Measurements from ENCODE around the gene CPNE4.
"Not testable (repeated sequence)": the region's sequence is repeated elsewhere in the genome, so short reads cannot be mapped to it uniquely, and the experiment has no call there.

The CPNE4 gene

GRCh38 chr3:132034486-132035464 is at the start of gene CPNE4:
TSS of gene CPNE4 (minus strand) at chr3:132035014.
- no peak for DNase-seq (ENCODE audit: low read depth)

DNA sequence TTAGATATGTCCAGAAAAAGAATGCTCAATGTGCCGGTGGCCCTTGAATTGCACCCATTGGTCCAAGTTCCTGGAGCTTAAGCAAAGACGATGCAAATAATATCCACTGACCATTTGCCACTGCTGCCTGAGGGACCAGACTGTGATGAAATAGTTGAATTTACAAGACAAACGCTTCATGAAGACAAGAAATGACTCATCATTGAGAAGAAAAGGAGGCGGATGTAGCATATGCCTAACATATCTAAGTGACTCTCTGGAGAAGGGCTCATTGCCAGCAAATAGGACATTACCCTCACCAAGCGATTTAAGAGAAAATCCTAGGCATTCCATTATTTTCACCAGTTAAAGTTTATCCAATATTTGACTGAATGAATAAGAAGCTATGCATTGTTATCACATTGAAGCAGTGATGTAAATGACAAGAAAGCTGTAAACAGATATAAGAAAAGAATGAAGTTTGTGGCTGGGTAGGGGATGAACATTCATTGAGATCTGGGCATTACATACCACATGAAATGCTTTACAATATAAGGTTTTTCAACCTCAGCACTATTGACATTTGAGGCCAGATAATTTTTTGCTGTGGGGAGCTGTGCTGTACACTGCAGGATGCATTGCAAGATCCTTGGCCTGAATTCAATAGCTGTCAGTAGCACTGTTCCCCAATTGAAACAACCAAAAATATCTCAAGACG is 48.9 kb upstream of the CPNE4 start:
- DNase-seq (ENCODE audit: low read depth), result no peak

GRCh38 chr3:132083159-132083558 is 48.3 kb upstream of the CPNE4 start:
- no peak for DNase-seq (ENCODE audit: low read depth)

DNA sequence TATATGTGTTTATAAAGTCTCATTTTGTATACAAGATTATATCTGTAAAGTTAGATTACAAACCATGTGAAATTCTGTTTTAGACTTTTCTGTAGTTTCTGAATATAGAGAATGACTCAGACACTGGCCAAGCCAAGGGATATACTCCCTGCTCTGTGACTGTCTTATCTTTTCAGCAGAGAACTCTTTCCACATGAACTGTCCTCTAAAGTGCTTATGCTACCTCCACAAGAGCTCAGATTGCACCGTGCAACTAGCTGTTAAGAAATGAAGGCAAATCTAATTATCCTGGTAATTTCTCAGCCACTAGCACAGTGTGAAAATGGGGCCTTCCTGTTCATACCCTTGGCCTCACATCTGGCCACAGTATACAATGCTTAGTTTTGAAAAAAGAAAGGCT is 44.3 kb upstream of the CPNE4 start:
- no peak for DNase-seq (ENCODE audit: low read depth)

GRCh38 chr3:132073771-132074170 is 39.0 kb upstream of the CPNE4 start:
- DNase-seq (ENCODE audit: low read depth), result no peak

DNA sequence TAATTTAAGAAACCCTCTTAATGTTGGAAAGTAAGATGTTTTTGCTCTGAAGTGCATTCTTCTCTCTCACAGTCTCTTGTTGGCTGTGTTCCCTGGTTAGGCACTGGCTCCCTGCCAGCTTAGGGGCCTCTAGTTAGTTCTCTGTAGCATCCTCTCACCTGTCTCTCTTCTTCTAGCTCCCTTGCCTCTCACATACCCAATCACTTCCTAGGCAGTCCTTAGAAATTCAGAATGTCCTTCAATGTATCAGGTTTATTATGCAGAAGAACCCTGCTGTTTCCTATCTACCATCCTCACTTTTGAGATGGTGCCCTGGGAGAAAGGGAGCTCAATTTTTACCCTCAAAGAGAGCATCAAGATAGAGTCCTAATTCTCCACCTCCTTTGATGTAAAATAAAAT is 36.2 kb upstream of the CPNE4 start:
- DNase-seq (ENCODE audit: low read depth), result no peak

DNA sequence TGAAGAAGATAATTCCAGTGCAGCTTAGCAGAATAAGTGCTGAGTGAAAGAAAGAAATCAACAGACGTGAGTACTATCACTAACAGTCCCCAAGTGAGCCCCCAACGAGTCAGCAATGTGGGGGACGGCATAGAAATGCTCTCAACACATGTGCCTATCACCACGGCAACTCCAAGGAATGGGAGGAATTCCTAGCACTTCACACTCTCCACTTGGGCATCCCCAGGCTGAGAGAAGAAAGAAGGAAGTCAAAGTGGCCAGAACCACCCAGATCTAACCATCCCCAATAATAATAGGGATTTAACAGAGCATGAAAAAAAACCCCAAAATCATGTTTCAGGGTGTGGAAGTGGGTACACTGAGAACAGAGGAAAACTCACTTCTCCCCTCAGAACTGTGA is 29.3 kb upstream of the CPNE4 start:
- no peak for DNase-seq (ENCODE audit: low read depth)

DNA sequence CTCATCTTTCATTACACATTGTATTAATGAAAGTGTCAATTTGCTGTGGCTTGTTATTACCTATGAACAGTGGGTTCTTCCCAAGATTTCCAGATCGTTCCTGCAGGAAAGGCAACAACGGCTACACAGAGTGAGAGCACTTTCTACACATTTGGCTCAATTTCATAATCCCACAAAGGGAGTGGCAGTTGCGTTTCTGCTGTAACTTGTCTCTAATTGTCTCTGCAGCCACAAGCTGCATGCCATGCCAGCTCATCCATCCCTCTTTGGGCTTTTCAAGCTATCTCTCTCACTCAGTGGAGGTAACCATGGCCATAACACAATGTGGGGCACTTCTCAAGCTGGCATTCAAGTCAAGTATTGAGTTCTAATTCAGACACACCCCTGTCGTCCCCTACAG is 27.7 kb upstream of the CPNE4 start:
- DNase-seq (ENCODE audit: low read depth), result no peak

DNA sequence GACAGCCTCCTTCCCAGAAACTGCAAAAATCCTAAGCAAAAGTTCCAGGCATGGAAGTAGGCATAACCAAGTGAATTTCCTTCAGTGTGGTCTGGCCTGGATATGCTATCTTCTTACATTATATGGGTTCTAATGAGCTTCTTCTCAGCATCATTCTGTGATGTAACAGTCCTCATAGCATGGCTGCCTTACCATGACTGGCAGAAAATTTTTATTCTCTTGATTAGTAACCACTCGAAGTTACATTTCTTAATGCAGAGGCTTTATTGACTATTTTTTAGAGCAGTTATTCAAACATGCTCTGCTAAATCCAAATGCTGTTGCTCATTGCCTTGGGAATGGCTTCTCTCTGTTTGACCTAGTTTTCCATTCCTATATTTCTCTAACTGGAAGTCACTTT is 21.1 kb upstream of the CPNE4 start:
- no peak for DNase-seq (ENCODE audit: low read depth)

DNA sequence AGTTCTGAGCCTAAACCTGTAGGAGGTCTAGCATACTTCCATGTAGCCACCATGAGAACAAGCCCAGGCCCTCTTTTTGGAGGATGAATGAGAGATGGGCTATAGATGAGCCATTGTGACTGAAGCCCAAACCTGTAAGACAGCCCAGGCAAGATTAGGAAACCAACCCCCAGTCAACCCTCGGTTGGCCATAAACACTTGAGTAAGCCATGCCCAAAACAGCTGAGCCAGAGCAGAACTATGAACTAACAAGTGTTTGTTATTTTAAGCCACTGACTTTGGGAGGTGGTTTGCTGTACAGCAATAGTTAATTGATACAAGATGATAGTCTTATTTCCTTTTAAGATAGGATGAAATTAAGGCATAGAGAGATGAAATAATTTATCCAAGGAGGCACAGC is 12.4 kb upstream of the CPNE4 start:
- DNase-seq (ENCODE audit: low read depth), result no peak

DNA sequence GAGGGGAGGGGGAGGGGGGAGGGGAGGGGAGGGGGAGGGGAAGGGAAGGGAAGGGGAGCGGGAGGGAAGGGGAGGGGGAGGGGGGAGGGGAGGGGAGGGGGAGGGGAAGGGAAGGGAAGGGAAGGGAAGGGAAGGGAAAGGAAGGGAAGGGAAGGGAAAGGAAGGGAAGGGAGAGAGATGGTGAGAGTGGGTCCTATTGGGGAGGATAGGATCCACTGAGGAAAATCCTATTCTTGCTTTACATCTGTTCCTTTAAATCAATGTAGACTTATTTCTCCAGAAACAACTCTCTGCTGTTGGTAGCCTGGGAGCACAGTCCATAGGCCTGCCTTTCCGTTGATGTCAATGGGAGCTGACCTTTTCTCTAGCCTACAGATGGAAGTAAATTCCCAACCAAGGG is 10.1 kb upstream of the CPNE4 start:
- not testable (repeated sequence) for DNase-seq (ENCODE audit: low read depth)

DNA sequence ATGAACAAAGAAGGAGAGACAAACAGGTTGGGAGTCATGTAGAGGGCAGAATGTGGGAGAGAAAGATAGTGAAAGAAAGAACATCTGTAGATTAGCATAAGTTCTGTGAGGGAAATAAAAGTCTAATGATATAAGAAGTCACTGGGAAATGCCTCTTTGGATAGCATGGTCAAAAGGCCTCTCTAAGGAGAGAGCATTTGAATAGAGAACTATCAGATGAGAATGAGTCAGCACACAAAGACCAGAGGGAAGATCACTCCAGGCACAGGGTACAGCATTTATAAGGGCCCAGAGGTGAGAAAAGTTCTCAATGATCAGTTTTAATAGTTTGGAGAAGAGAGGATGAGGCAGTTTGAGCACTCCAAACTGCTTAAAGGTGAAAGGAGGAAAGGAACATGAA is 7.9 kb upstream of the CPNE4 start:
- no peak for DNase-seq (ENCODE audit: low read depth)

GRCh38 chr3:132038198-132038825 is 3.5 kb upstream of the CPNE4 start:
- DNase-seq (ENCODE audit: low read depth), result no peak

- DNase-seq (ENCODE audit: low read depth), result no peak
These were observed 2.8 kb upstream of the CPNE4 start for GRCh38 chr3:132037581-132037980.

DNA sequence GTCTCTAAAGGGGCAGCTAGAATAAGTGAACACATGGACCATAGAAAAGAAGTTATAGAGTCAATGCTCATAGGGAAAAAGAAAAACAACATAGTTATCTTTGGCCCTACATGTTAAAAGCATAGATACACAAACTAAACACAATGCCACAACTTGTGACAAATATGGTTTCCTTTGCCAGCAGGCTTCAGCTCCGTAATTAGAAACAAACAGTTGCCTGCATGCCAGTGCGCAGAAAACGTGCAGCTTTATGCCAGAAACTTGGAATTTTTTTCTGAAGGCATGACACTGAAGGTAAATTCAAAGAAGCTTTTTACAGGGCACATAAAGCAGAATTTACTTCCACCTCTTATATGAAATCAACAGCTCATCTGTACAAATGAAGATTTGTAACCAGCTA is 2.2 kb upstream of the CPNE4 start:
- no peak for DNase-seq (ENCODE audit: low read depth)

DNA sequence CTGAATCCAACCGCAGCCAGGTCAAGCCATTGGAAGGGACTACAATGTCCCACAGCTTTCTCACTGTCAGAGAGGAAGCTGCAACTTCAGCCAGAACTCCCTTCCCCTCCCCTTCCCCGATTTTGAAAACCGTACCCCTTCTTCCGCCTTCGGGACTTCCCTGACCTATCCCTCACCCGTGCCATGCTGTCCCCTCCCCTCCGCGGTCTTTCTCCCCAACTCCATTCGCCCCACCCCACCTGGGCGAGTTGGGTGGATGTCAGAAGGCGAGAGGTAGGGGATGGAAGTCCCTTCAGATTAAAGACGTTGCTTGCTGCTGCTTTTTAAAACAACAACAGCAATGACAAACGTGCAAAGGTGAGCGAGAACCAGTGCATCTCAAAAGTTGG is 723 bp downstream of the CPNE4 start:
- no peak for DNase-seq (ENCODE audit: low read depth)

DNA sequence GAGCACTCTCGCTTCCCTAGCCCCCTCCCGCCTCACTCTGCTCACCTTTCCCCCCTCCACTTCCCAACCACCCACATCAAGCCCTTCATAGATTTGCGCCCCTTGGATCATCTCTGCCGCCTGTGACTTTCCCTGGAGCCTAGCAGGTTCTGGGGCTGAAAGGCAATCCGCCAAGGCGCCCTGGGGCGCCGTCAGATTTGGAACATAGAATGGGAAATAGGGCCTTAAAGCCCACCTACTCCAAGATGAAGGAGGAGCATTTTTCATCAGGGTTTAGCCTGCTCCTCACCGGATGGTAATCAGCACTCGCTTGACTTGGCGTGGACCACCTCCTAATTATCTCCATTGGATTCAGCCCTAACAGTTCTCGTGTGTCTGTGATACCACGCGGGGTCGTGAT is 1.3 kb downstream of the CPNE4 start:
- no peak for DNase-seq (ENCODE audit: low read depth)

DNA sequence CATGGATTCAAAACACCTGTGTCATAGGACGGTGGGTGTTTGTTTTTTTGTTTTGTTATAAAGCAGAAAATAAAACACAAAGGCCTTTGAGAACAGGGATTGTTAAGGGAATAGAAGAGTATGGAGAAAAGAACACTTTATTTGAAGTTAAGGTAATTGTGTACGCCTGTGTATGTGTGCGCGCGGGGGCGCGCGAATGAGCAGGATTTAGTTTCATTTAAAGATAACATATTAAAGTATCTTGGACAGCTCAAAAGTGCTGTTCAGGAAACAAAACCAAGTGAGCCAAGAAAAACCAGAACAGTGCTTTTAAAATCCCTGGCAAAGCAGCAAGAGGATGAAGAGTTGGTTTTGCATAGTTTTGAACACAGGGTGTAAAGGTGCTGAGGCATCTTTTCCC is 1.9 kb downstream of the CPNE4 start:
- no peak for DNase-seq (ENCODE audit: low read depth)

DNA sequence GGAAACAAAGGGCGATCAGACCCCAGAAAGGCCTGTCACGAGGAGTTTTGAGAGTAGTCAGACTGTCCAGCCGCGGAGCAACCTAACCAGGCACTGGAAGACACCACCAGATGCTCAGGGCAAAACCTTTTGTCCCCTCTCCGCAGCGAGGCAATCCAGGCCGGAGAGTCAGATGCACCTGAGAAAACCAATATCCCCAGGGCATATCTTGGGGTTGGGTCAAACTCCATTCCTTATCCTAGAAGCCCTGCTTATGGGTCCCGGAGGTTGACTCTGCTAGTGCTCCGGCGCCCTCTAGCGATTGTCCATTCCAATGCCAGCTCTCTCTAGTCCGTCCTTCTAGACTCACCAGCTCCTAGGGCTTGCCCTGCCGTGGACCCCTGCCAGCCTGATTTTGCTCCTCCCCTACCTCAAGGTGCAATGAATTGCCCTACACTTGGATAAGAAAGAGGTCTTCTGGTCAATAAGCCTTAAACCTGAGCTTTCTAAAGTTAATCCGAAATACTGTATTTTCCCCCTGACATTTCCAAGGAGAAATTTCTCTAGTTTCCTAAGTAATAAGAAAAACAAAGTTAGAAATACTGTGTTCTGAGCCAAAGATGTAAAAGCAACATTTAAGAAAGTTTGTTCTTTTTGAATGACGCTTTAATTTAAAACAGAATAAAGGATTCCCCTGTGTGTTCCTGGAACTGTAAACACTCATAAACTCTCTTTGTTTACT is 5.5 kb downstream of the CPNE4 start:
- no peak for DNase-seq (ENCODE audit: low read depth)

DNA sequence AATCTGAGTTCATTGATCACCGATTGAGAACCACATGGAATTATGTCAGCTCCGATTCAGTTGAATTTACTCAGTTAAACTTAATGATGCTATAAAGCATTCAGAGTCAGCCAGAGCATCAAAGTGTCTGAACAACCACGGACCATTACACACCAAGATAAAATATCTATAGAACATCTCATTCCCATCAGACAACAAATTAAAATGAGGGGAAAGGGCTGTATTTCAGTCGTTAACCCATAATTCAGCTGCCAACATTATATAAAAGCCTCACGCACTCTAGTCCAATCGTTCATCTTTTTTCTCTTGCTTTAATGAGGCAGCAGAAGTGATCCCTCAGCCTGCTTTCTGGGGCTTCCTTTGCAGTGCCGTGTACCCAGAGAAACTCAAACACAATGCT is 11.9 kb downstream of the CPNE4 start:
- no peak for DNase-seq (ENCODE audit: low read depth)

DNA sequence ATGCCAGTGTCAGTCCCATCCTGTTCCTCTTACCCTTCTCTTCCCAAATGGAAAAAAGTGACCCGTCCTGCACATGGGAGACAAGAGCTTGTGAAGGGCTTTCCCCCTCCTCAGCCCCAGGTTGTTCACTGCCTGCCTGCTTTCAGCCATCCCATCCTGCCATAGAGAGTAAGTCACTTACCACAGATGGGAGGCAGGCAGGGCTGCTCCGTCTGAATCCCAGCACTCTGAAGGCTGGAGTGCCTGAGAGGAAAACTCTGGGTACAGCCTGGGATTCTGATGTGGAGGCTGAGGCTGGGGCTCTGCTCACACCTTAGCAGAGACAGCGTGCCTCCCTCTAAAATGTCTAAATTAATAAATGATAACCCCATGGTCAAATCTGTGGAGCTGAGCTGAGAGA is 14.8 kb downstream of the CPNE4 start:
- DNase-seq (ENCODE audit: low read depth), result no peak

DNA sequence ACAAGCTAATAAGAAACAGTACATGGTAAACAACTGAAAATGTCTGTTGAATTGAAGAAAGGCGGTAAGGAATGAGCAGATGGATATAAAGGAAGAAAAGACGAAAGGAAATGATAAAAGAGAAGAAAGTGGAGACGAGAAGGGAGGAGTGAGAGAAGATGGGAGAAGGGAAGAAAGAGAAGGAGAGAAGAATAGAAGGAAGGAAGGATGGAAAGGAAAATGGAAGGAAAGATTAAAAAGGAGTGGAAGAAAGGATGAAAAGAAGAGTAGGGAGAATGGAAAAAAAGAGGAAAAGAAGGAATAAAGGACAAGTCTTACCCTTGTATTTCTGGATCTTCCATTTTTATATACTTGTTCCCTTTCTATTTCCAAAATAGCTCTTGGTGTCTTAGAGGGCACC is 17.7 kb downstream of the CPNE4 start:
- no peak for DNase-seq (ENCODE audit: low read depth)
